HG03354 (cell line): ENCODE measurements around the gene EDN3.

Source experiments
- ATAC-seq: cut with Tn5 transposase; IDR thresholded peaks from one replicate; pipeline ENCODE4 v1.9.1; 2021; ENCODE audit warnings: mild to moderate bottlenecking; ENCODE audit not compliant: unreplicated experiment, poor library complexity, severe bottlenecking

EDN3 gene

GRCh38 chr20:59305908-59306655 lies 5.7 kb downstream of the EDN3 start:
- no peak for ATAC-seq

- no peak for ATAC-seq
These were observed 6.9 kb downstream of the EDN3 start for GRCh38 chr20:59307270-59307669.

- no peak for ATAC-seq
These were observed 8.2 kb downstream of the EDN3 start for GRCh38 chr20:59308493-59309201.

- no peak for ATAC-seq
These were observed 8.8 kb downstream of the EDN3 start for GRCh38 chr20:59309218-59309617.

GRCh38 chr20:59314997-59315396 lies 14.6 kb downstream of the EDN3 start:
- no peak for ATAC-seq

- ATAC-seq: no peak
These were observed 16.7 kb downstream of the EDN3 start for GRCh38 chr20:59316911-59317731.

GRCh38 chr20:59318201-59318790 lies 17.9 kb downstream of the EDN3 start:
- no peak for ATAC-seq

GRCh38 chr20:59318803-59319202 lies 18.4 kb downstream of the EDN3 start:
- no peak for ATAC-seq

- no peak for ATAC-seq
These were observed 20.0 kb downstream of the EDN3 start for GRCh38 chr20:59320426-59320825.

GRCh38 chr20:59320854-59321647 lies 20.6 kb downstream of the EDN3 start:
- ATAC-seq: no peak

- no peak for ATAC-seq
These were observed 21.7 kb downstream of the EDN3 start for GRCh38 chr20:59322081-59322480.

- ATAC-seq: no peak
These were observed 22.4 kb downstream of the EDN3 start for GRCh38 chr20:59322585-59323454.

- ATAC-seq: no peak
These were observed 23.3 kb downstream of the EDN3 start for GRCh38 chr20:59323731-59324130.

- ATAC-seq: no peak
These were observed 24.2 kb downstream of the EDN3 start for GRCh38 chr20:59324521-59325141.

GRCh38 chr20:59325142-59325523 lies 24.7 kb downstream of the EDN3 start:
- ATAC-seq: no peak

- ATAC-seq: no peak
These were observed 25.8 kb downstream of the EDN3 start for GRCh38 chr20:59326188-59326587.

- no peak for ATAC-seq
These were observed 27.7 kb downstream of the EDN3 start for GRCh38 chr20:59328071-59328470.

GRCh38 chr20:59331721-59332329 lies 31.4 kb downstream of the EDN3 start:
- no peak for ATAC-seq
